ENCODE measurements around the gene KIAA1217.

The KIAA1217 gene

DNA sequence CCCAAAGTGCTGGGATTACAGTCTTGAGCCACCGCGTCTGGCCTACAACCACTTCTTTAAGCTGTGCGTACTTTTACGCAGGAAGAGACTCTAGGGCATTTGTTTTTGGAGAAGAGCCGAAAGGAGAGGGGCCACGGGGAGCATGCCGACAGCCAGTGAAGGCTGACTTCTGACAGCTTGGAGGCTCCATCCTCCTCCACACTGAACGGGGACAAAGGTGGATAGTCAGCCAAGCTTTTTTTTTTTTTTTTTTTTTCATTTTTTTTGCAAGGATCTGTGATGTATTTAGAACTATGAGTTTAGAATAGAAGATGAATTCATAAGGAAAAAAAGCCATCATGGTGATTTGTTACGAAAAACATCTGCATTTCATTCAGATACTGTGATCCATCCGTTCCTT lies 293.1 kb downstream of the KIAA1217 start:
- DNase-seq (ENCODE audit: low spot score), result no peak

DNA sequence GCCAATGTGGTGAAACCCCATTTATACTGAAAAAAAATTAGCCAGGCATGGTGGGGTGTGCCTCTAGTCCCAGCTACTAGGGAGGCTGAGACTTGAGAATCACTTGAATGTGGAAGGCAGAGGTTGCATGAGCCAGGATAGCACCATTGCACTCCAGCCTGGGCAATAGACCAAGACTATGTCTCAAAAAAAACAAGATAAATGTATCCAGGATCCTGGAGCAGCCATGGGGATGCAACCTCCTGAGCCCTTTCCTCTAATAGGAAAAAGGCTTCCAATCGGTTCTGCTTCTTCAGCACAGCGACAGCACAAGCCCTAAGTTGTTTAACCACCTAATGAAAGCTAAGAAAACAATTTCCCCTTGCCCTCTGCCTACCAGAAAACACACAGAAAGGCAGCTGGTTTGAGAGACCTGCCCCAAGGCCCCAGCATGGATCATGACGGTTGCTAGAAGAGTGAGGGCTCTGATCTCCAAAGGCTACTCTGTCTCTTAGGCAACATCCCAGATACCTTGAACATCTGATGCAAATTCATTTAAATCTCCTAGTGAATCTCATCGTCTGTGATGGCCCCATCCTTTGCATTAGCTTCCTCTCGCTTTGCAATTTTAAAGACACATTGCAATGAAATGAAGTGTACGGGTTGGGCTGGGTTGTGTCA lies 294.0 kb downstream of the KIAA1217 start:
- no peak for DNase-seq (ENCODE audit: low spot score)

DNA sequence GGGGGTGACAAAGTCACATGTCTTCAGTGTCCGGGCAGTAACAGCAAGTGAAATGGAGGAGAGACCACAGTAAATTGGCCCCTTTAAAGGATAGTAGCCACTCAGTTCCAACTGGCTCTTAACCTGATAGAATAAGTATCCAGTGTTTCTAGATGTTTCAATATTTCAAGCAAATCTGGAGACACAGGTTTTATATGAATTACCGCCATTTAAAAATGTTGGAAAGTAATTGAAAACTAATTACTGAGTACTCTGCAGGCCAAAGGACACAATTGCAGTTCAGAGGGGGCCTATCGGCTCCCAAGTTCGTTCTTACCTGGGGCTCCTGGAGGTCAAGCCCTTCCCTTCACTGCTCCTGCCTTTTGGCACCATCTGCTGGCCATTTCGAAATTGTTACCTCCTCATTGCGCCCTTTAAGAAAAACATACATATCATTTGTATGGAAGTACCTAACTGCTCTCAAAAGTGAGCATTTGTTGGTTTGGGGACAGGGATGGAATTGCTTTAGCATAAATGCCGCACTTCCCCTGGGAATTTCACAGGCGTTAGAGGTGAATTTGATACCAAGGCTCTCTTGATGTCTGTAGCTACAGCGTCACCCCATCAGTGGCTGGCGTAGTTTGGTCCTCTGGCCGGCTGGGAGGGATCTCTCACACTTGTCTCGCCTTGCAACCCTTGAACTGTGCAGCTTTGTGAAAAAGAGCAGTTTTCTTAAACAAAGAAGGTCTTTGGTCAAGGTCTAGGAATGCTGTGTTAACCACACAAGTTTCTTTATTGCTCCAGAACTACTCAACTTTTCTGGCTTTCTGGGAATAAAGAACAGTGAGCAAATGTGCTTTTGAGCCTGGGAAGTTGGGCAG lies 294.8 kb downstream of the KIAA1217 start:
- DNase-seq (ENCODE audit: low spot score), result peak; percentile 75

DNA sequence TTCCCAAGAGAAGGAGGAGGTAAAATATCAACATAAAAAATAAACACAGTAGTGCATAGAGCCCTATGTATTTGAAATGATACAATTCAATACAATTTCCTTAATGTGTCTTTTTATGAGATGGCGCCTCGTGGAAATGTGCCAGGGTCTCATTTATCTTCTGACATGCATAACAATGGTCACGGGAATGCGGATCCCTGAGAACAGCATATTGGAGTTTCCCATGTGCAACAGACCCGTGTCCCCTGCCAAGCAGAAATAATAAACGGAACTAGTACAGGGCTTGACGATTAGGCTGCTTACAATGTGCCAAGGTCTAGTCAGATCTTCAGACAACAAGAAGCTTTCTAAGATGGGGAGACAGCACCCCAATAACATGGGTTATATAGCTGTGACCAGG lies 296.8 kb downstream of the KIAA1217 start:
- DNase-seq (ENCODE audit: low spot score), result no peak

DNA sequence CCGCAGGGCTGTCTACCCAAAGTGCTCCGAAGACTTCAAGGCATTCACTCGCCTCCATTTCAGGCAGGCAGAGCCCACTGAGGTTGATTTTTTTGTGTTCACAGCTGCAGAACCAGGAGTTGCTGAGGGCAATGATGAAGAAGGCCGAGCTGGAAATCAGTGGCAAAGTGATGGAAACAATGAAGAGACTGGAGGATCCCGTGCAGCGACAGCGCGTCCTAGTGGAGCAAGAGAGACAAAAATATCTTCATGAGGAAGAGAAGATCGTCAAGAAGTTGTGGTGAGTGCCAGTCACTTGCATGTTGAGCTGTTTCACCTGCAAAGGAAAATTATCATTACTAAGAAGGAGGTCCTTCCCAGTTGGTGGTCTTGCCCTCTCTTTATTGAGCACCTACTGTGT lies 304.2 kb downstream of the KIAA1217 start:
- peak; percentile 31 for DNase-seq (ENCODE audit: low spot score)

DNA sequence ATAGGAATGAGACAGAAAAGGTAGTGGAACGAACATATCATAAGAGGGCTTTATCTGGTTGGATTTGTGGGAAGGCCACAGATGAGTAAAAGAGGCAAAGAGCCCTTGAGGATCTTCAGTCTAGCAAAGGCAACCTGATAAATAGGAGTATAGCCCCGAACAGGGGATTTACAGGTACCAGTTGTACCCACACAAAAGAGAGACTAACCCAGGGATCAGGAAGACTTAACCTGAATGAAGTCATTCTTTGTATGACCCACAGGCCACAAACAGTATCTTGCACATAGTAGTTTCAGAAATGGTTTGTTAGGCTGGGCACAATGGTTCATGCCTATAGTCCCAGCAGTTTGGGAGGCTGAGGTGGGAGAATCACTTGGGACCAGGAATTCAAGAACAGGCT lies 306.5 kb downstream of the KIAA1217 start:
- no peak for DNase-seq (ENCODE audit: low spot score)

DNA sequence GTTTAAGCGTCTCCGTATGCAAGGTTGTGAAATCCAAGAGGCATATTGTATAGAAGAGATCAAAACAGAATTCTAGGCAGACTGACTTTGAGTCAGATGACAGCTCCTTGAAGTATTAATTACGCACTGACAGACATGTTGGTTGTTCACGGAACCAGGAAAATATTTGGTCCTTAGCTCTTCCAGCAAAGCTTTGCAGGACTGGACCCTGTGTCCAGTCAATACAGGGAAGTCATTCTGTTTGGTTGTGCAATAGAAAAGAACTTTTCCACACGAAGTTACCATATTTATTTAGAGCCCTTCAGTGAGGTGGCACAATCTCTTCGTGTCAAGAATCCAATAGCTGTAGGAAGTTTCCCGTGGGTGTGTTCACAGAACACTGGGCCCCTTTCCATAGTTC lies 309.5 kb downstream of the KIAA1217 start:
- no peak for DNase-seq (ENCODE audit: low spot score)

DNA sequence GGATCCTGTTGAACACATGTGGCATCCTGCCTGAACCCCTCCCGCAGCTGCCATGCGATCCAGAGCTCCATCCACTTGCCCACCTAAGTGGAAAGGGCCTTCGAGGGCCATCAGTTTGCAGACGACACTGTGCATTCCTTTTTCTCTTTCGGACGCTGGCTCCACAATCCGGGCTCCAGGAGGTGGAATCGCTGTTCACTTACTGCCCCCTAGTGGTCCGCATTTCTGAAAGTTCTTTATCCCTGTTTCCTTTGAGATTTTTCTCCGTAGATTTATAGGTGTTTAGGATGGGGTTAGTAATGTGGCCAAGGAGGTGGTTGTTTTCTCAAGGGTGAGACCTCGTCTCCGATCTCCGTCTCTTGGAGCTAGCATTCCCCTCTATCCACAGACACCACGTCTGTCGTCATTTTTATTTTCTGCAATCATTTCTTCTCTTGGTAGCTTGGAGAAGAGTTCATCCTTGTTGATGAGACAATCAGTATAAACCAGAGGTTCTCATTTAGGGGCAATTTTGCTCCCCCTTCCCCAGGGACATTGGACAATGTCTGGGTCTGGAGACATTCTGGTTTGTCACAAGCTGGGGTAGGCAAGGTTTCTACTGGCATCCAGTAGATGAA lies 310.2 kb downstream of the KIAA1217 start:
- DNase-seq (ENCODE audit: low spot score), result peak; percentile 75

DNA sequence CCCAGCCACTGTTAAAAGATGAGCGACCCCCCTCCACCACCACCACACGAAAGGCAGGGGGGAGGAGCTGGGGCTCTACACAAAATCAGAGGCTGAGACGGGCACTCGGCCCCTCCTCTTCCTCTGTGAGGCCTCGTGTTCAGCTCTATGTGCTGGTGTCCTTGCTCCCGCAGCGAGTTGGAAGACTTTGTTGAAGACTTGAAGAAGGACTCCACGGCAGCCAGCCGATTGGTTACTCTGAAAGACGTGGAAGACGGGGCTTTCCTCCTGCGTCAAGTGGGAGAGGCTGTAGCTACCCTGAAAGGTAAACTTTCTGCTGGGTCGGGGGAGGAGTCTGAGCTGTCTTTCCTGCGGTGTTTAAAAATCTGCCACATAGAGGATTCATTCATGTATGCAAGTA lies 311.0 kb downstream of the KIAA1217 start:
- DNase-seq (ENCODE audit: low spot score), result peak; percentile 23

DNA sequence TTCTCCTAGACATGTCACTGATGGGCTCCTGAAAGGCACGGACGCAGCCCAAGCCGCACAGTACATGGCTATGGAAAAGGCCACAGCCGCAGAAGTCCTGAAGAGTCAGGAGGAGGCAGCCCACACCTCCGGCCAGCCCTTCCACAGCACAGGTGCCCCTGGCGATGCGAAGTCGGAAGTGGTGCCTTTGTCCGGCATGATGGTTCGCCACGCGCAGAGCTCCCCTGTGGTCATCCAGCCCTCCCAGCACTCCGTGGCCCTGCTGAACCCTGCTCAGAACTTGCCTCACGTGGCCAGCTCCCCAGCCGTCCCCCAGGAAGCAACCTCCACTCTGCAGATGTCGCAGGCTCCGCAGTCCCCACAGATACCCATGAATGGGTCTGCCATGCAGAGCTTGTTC lies 315.4 kb downstream of the KIAA1217 start:
- DNase-seq (ENCODE audit: low spot score), result no peak

DNA sequence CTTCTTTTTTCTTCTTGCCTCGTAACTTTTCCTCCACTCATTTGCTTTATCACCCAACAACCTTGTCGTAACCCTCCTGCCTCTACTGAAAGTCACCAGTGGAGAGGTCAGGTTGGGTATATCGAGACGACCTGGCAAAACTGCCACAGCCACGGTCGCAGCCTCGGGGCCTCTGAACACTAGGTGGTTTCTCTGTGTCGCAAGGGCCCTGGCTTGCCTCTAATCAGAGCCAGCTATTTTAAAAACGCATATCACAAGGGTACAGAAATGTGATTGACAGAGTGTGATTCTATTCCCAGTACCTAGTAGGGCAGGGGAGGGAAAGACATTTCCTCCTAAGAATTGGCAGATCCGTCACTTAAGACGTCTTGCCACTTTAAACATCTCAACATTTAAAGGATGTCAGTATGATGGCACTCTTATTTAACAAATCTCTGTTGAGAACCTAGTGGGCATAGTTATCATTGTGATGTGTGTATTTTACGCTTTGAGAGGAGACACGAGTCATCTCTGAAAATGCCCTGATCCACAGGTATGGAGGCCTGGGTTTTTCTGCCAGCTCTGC lies 317.2 kb downstream of the KIAA1217 start:
- DNase-seq (ENCODE audit: low spot score), result no peak

DNA sequence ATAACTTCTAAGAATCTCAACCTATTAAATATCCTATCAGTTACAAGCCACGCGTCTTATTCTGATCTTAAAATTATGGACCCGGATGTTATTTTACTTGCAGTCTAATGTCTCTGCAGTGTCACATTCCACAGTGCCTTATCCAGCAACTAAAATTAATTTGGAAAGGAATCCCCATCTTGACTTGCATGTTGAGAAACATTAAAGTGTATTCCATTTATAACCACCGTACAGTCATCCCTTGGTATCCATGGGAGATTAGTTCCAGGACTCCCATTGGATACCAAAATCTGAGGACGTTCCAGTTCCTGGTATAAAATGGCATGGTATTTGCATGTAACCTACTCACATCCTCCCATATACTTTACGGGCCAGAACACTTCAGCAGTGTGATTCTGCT lies 320.0 kb downstream of the KIAA1217 start:
- no peak for DNase-seq (ENCODE audit: low spot score)

DNA sequence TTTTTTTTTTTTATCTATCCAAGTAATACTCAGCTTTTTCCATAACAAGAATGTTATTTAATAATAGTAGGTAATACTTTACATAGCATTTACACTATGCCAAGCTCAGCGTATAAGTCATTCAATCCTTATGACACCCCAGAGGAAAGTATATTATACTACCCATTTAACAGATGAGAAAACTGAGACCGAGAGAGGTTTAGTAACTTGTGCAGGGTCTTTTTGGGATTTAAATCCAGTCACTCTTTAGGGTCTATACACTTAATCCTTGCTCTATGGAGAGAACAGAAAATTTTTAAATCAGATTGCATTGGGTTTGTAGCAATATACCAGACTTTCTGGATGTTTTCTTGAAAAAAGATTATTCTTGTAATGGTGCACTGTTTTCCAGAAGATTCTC lies 322.5 kb downstream of the KIAA1217 start:
- DNase-seq (ENCODE audit: low spot score), result no peak

DNA sequence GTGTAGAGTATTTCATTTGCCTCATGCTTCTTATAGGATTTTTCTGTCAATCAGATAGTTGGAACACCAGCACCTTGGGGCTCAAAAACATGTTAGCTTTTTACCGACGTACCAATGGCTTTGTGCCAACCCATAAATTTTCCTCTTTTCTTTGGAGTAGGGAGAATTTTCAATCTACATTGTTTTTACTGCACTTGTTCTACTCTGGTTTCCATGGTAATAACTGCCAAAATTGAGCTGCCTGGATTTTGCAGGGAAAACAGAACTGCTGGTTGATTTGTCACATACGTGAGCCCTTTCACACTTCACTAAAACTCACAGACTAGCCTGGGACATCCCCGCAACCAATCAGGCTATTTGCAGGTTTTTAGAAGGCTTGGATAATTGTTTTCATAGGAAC lies 325.0 kb downstream of the KIAA1217 start:
- DNase-seq (ENCODE audit: low spot score), result no peak

DNA sequence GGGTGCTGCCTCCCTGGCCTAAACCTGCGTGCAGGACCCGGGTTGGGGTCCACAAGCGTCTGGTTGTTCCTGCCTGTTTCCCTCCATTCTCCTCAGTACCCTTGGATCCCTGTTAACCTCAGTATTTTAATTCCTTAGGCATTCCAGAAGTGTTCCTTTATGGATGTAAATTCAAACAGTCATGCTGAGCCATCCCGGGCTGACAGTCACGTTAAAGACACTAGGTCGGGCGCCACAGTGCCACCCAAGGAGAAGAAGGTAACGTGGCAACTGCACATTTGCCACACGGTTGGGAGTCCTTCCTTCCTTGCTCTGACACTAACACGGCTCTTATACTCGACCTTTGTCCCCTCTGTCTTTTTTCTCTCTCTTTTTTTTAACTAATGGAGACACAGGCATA lies 327.7 kb downstream of the KIAA1217 start:
- no peak for DNase-seq (ENCODE audit: low spot score)

DNA sequence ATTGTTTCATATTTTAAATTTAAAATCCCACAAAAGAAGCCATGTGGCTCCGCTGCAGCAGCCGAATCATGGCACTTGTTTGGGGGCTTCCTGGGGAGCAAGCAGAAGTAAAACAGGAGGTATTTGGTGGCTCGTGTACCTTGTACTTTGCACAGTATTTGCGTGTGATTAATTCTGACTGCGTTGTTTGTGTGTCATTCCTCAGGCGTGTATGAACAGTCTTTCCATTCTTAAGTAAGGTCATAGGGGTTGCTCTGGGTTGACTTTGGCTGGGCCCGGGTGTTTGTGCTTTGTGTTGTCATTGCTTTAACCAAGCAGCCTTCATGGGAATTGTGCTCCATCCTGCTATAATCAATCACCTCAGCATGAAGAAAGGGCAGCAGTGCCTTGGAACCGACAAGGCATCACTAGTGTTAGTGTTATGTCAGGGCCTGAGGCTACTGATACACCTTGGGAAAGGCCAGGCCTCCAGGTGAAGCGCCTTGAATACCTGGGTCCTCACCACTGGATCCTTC lies 332.4 kb downstream of the KIAA1217 start:
- DNase-seq (ENCODE audit: low spot score), result no peak

DNA sequence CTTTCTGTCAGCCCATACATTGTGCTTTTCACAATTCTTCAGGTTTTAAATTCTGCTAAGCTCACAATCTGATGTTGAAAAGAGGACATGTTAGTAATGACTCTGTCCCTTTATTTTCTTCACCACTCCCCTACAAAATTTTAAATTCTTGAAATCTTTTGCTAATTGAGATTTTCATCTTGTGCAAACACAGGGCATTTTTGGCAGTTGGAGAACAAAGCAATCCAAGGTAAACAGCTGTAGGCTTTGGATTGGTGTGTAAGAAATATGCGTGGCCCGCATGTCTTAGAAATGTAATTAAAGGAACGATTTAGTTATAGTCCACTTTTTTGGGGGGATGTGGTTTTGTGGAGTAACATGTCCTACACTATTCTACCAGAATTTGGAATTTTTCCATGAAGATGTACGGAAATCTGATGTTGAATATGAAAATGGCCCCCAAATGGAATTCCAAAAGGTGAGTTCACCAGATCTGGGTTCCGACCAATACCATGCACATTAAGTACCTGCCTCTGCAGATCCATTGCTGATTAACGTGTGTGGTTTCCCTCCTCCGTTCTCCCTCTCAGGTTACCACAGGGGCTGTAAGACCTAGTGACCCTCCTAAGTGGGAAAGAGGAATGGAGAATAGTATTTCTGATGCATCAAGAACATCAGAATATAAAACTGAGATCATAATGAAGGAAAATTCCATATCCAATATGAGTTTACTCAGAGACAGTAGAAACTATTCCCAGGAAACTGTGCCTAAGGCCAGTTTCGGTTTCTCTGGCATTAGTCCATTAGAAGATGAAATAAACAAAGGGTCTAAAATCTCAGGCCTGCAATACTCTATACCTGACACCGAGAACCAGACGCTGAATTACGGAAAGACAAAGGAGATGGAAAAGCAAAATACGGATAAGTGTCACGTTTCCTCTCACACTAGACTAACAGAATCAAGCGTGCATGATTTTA lies 333.7 kb downstream of the KIAA1217 start:
- no peak for DNase-seq (ENCODE audit: low spot score)

DNA sequence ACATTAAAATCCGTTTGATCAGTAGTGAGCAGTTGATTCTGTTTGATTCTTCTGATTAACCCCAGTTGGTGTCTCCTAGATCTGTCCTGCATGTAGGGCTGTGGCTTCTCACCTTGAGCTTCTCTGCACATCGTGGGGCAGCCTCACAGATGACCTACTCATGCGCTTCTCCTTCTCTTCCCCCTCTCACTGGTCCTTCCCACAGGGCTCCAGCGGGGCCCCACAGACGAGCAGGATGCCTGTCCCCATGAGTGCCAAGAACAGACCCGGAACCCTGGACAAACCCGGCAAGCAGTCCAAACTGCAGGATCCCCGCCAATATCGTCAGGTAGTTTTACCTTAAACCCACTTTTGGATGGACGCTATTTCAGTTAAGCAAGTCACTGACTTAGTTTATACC lies 335.8 kb downstream of the KIAA1217 start:
- no peak for DNase-seq (ENCODE audit: low spot score)

DNA sequence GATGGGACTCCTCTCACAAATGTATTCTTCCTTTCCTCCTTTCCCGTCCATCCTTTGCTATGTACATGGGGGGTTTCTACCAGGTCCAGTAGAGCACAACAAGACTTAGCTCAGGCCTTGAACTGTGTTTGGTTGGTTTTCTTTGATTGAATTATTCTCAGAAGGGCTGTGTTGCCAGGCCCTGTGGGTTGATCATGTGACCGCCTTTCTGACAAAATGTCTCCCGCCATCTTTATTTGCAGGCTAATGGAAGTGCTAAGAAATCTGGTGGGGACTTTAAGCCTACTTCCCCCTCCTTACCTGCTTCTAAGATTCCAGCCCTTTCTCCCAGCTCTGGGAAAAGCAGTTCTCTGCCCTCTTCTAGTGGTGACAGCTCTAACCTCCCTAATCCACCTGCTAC lies 336.6 kb downstream of the KIAA1217 start:
- DNase-seq (ENCODE audit: low spot score), result no peak

DNA sequence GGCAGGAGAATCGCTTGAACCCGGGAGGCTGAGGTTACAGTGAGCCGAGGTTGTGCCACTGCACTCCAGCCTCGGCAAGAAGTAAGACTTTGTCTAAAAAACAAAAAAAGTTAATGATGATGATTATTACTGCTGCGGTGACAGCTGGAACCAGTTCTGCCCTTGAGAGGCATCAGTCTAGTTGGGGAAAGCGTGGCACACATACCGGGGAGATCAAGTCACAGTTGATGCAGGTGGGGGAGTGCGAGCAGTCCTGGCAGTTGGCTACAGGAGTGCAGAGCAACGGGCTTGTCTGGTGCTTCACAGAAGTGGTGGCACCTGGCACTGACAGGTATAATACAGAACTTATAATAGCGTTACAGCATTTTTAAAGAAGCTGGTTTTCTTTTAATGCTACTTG lies 341.7 kb downstream of the KIAA1217 start:
- DNase-seq (ENCODE audit: low spot score), result no peak

DNA sequence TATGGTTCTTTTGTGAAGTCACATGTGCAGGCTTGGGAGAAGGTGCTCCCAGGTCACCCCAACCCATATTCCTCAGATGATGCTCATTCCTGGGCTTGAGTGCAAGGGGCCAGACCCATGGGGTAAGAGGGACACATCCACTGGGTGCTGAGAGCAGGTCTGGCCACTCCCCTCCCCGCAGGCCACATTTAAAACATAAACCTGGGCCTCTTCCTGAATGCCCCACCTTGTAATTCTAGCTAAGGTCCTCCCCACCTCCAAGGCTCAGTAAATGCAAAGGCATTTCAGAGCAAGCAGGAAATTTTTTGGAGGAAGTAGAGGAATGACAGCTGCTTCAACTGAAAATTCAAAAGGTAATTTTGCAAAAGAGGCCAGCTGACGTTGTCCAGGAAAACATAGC lies 342.2 kb downstream of the KIAA1217 start:
- DNase-seq (ENCODE audit: low spot score), result peak; percentile 22

All from iPS-NIHi11 (cell line).